ENCODE data around the gene MRPL58.

Gene MRPL58

DNA sequence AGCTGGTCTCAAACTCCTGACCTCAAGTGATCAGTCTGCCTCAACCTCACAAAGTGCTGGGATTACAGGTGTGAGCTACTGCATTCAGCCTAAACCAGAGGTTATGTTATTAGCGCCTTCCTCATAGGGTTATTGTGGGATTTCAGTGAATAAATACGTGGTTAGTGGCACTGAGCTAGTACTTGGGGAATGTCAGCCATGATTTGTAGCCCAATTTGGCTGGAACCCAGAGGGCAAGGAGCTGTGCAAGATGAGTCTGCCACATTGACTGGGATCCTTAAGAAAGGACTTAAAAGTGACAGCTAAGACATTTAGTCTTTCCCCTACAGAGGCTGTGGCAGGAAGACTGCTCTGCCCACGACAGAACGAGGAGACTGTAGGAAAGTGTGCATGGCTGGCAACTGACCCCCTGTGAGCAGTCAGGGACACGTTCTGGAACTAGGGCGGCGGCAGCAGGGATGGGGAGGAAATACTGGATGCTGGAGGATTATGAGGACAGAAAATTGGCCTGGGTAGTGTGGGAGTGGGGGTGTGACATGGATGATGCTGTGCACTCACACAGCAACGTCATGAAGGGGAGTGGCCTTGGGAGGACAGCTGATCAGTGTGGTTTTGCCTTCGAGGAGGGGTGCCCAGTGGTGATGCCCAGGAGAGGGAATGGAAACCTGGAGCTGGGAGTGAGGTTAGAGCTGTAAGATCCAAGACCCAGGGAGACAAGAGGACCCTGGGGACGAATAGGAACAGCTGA is 19.7 kb downstream of the MRPL58 start (continued):
- TF ChIP-seq ZNF112 (tag by site-specific recombination; IDR thresholded peaks at IDR 0.05) (no peak), RBAK (tag by site-specific recombination; IDR thresholded peaks at IDR 0.05) (no peak), ZIC2 (tag by site-specific recombination; IDR thresholded peaks at IDR 0.05) (peak; percentile 61), ZNF596 (tag by site-specific recombination; IDR thresholded peaks at IDR 0.05) (no peak), ZNF426 (tag by site-specific recombination; IDR thresholded peaks at IDR 0.05) (no peak), HOXC10 (CRISPR knock-in tag; IDR thresholded peaks at IDR 0.05) (no peak), ZBTB6 (tag by site-specific recombination; IDR thresholded peaks at IDR 0.05) (0 out of 2 replicates have a peak, but pooled peaks have one; percentile 3), GLI2 (tag by site-specific recombination; IDR thresholded peaks at IDR 0.05; ENCODE audit: borderline replicate concordance, low read depth) (no peak), ZBTB48 (tag by site-specific recombination; IDR thresholded peaks at IDR 0.05) (peak; percentile 97), SETDB1 (IDR thresholded peaks at IDR 0.05; ENCODE audit: insufficient read length, low read length) (no peak), HIC1 (tag by site-specific recombination; IDR thresholded peaks at IDR 0.05) (peak; percentile 62), ZXDB (tag by site-specific recombination; IDR thresholded peaks at IDR 0.05) (no peak), ZNF37A (tag by site-specific recombination; IDR thresholded peaks at IDR 0.05) (no peak), ZNF514 (tag by site-specific recombination; IDR thresholded peaks at IDR 0.05) (no peak), KLF9 (tag by site-specific recombination; IDR thresholded peaks at IDR 0.05; ENCODE audit: low read depth) (peak; percentile 97), EGR2 (tag by site-specific recombination; IDR thresholded peaks at IDR 0.05; ENCODE audit: low read depth) (peak; percentile 49; the same call in 1 of the 2 replicates), SP3 (tag by site-specific recombination; IDR thresholded peaks at IDR 0.05) (peak; percentile 76), ZFP69B (tag by site-specific recombination; IDR thresholded peaks at IDR 0.05) (peak; percentile 16; the same call in 1 of the 2 replicates), KLF8 (tag by site-specific recombination; IDR thresholded peaks at IDR 0.05) (peak; percentile 59), WT1 (tag by site-specific recombination; IDR thresholded peaks at IDR 0.05) (peak; percentile 67), ZNF391 (tag by site-specific recombination; IDR thresholded peaks at IDR 0.05; ENCODE audit: borderline replicate concordance, low read depth) (no peak), ZBTB49 (tag by site-specific recombination; IDR thresholded peaks at IDR 0.05; ENCODE audit: low read depth) (no peak)
- TF ChIP-seq, protein P1, sequence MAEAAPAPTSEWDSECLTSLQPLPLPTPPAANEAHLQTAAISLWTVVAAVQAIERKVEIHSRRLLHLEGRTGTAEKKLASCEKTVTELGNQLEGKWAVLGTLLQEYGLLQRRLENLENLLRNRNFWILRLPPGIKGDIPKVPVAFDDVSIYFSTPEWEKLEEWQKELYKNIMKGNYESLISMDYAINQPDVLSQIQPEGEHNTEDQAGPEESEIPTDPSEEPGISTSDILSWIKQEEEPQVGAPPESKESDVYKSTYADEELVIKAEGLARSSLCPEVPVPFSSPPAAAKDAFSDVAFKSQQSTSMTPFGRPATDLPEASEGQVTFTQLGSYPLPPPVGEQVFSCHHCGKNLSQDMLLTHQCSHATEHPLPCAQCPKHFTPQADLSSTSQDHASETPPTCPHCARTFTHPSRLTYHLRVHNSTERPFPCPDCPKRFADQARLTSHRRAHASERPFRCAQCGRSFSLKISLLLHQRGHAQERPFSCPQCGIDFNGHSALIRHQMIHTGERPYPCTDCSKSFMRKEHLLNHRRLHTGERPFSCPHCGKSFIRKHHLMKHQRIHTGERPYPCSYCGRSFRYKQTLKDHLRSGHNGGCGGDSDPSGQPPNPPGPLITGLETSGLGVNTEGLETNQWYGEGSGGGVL (tag by site-specific recombination; IDR thresholded peaks at IDR 0.05), result peak; percentile 74
- TF ChIP-seq, protein P2, sequence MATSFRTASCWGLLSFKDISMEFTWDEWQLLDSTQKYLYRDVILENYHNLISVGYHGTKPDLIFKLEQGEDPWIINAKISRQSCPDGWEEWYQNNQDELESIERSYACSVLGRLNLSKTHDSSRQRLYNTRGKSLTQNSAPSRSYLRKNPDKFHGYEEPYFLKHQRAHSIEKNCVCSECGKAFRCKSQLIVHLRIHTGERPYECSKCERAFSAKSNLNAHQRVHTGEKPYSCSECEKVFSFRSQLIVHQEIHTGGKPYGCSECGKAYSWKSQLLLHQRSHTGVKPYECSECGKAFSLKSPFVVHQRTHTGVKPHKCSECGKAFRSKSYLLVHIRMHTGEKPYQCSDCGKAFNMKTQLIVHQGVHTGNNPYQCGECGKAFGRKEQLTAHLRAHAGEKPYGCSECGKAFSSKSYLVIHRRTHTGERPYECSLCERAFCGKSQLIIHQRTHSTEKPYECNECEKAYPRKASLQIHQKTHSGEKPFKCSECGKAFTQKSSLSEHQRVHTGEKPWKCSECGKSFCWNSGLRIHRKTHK (tag by site-specific recombination; IDR thresholded peaks at IDR 0.05), result no peak
- TF ChIP-seq, protein P3, sequence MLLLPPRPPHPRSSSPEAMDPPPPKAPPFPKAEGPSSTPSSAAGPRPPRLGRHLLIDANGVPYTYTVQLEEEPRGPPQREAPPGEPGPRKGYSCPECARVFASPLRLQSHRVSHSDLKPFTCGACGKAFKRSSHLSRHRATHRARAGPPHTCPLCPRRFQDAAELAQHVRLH (tag by site-specific recombination; IDR thresholded peaks at IDR 0.05), result 0 out of 2 replicates have a peak, but pooled peaks have one; percentile 52
- TF ChIP-seq, protein P4, sequence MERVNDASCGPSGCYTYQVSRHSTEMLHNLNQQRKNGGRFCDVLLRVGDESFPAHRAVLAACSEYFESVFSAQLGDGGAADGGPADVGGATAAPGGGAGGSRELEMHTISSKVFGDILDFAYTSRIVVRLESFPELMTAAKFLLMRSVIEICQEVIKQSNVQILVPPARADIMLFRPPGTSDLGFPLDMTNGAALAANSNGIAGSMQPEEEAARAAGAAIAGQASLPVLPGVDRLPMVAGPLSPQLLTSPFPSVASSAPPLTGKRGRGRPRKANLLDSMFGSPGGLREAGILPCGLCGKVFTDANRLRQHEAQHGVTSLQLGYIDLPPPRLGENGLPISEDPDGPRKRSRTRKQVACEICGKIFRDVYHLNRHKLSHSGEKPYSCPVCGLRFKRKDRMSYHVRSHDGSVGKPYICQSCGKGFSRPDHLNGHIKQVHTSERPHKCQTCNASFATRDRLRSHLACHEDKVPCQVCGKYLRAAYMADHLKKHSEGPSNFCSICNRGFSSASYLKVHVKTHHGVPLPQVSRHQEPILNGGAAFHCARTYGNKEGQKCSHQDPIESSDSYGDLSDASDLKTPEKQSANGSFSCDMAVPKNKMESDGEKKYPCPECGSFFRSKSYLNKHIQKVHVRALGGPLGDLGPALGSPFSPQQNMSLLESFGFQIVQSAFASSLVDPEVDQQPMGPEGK (tag by site-specific recombination; IDR thresholded peaks at IDR 0.05), result peak; percentile 85
- TF ChIP-seq, protein P5, sequence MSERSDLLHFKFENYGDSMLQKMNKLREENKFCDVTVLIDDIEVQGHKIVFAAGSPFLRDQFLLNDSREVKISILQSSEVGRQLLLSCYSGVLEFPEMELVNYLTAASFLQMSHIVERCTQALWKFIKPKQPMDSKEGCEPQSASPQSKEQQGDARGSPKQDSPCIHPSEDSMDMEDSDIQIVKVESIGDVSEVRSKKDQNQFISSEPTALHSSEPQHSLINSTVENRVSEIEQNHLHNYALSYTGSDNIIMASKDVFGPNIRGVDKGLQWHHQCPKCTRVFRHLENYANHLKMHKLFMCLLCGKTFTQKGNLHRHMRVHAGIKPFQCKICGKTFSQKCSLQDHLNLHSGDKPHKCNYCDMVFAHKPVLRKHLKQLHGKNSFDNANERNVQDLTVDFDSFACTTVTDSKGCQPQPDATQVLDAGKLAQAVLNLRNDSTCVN (tag by site-specific recombination; optimal IDR thresholded peaks at IDR 0.05), result no peak
